Measurements from ENCODE around the gene CLDN8.

CLDN8 gene

DNA sequence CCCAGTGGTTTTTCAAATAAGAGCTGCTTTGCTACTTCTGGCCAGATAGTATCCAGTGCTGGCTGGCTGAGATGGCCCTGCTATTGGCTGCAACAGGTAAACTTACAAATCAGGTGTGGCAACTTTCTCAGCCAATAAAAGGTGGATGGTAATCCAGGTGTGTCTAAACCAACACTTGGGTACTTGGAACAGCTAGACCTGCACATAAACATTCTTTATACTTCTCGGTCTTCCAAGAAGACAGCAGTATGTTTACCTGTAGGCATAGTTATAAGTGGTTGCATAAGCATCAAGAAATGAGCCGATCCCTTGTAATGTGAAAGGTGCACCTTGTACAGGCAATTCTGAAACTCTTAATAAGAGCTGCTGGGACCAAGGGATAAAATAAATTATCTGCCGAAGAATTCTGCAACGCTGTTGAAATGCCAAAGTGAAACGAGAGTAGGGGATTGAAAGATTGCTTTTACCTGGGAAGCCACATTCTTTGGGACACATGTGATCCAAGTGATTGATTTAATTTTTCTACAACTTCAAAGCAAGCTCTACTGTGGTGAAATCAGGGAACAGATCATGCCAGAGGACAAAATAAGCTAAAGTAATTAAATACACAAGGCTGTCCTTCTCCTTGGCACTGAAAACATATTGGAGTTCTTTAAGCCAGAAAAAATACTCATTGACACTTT, at the start of gene CLDN8:
CLDN8 (minus strand) TSS at position 57 of the 683 bp plus-strand sequence. CDS start 172 bp downstream, outside the sequence.
- no peak for DNase-seq

DNA sequence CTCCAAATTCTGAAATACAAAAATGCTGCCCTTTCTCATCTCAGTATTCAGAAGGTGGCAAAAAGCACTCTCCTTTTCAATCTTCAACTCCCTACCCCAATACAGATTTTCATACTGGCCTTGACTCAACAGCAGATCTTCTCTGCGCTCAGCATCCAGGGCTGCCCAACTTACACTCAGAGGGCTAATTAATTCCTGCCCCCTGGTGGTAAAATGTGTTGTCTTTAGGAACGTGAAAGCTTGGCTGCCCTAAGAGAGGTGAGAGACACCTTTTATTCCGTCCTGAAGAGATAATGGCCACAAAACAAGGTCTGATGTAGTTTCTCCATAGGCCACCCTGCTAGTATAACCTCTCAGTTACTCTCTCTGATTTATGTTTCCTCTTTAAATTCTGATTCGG, 41.9 kb upstream of the CLDN8 start:
- DNase-seq, result no peak

DNA sequence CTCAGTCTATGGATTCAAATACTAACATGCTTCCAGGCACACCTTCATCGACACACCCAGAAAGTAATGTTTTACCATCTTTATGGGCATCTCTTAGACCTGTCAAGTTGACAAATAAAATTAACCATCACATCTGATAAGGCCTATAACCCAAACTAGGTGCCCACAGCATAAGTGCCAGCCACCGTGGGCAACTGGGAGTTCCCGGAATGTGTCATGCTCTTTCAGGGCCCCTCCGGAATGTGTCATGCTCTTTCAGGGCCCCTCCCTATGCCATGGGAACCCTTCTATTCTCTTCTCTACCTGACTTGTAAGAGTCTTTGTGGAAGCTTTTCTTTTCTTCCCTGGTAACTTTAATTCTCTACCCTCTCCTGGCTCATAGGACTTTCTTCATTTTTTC, 40.2 kb upstream of the CLDN8 start:
- no peak for DNase-seq

DNA sequence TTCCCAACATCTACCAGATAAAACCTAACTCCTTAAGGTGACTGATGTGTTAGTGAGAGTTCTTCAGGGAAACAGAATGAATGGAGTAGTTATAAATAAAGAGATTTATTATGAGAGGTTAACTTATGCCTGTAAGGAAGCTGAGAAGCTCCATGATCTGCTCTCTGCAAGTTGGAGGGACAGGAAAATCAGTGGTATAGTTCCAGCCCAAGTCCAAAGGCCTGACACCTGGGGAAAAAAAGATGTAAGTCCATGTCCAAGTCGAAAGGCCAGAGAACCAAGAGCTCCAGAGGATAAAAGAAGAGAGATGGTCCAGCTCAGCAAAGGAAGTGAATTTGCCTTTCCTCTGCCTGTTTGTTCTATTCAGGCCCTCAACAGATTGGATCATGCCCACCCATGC, 39.8 kb upstream of the CLDN8 start:
- no peak for DNase-seq

DNA sequence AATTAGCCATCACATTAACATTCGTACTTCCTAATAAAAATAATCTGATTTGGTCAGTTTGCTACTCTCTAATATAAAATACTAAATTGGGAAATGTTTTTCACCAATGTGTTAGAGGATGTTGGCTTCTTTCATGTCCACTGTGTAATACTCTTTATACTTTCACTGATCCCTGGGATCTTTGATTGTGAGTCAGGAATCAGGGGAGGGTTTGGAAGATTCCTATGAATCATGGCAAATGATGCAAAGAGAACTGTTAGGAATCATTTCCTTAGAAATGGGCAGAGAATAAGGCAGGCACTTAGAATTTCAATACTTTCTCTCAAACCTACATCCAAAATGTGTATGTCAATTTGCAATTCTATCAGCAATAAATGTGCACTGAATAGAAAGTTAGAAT, 35.9 kb upstream of the CLDN8 start:
- DNase-seq, result no peak

DNA sequence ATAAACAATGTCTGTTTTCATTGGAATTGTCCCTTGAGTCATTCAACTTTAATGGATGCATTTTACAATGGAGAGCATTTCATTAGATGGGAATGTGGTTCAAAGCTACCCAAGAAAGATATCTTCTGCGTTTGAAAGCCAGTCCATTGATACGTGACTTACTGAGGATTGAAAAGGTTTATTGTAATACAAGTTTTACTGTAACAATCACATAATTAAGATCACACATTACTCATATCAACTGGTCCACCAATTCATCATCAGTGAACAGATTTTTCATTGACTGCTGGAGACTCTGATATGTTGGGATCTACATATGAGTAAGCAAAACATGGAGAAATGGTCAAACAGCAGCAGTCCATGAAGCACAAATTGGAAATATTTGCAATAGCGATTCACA, 34.0 kb upstream of the CLDN8 start:
- no peak for DNase-seq

DNA sequence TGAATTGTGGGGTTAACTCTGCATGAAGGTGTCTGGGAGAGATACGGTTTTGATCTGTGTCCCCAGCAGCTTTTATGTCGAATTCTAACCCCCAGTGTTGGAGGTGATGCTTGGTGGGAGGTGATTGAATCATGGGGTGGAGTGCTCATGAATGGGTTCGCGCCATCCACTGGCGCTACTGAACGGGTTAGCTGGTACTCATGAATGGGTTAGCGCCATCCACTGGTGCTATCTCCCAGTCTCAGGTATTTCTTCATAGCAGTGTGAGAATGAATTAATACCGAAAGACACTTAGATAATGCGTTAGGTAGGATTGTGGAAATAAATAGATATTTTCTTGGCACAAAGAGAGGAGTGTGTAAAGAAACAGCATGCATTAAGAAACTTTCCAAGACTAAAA, 32.9 kb upstream of the CLDN8 start:
- DNase-seq, result no peak

DNA sequence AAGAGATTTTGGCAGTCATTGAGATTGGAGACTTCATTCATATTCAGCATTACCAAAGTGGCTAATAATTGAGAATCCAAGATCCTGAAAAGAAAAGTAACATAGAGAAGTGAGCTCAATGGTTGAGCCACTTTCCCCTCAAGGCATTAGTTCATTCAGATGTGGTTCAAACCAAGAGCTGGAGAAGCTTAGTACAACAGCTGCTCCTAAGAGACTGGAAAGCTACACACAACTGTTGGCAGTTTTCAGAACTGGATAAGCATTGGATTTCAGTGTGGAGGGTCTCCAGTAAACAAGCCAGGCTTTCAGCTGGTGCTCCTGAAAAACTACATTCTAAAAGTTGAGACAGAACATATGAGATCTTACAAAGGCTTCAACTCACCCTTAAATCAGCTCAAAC, 29.2 kb upstream of the CLDN8 start:
- DNase-seq, result no peak

DNA sequence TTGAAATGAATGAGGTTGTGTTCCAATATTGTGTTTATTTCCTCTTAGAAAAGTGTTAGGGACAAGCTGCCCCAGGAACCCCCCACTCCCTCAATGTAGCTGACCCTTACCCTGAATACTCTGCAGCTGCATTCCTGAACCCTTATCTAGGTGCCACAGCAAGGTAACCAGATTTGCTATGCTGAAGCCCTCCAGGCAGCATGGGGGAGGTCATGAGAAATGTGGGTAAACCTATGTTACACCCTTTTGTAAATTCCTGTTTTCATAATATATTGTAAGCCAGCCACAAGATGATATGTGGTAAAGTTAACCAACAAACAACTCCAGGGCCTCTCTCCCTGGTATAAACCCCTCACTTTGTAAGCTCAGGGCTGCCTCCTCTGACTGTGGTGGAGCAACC, 27.8 kb upstream of the CLDN8 start:
- DNase-seq, result no peak

DNA sequence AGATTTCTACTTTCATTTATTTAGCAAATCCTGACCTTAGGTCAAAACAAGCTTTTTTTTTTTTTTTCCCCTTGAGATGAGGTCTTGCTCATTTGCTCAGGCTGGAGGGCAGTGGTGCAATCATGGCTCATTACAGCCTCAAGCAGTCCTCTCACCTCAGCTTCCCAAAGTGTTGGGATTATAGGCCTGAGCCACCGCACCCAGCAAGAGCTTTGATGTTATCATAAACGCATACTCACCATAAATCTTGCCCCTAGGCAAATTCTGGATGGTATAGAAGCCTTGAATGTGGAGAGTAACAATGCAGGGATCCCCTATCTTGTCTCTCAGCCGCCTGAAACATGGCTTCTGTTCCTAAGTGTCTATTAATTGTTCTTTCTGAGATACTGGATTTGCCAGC, 24.8 kb upstream of the CLDN8 start:
- DNase-seq, result no peak

DNA sequence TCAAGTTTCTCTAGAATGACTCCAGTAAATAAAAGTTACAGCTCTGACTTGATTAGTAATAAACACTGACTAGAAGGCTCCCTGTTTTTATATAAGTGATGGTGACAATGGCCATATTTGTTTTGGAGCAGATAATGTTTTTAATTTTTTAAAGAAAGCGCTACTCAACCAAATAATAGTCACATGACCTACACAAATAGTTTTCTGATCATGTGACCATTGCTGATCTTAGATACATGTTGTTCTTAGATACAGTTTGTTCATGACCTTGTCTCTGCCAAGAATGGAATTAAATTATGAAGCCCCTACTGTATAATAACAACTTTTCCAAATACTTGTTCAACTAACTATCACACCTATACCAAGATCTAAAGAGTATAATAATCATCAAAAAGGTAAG, 22.3 kb upstream of the CLDN8 start:
- DNase-seq, result no peak

DNA sequence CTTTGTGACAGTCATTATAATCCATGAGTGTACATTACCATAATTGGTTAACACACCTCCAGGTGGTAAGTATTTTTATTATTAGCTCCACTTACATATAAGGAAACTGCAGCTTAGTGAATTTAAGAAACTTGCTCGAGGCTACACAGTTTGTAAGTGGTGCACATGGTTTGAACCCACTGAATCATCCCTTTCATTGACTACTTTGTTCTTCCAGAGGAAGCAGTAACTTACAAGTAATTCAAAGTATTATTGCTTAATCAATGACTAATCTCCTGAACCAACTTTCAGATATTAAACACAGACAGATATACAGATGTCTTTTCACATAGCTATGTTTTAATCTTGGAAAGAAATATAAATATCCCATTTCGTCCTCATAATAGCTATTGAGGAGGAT, 18.7 kb upstream of the CLDN8 start:
- DNase-seq, result no peak

DNA sequence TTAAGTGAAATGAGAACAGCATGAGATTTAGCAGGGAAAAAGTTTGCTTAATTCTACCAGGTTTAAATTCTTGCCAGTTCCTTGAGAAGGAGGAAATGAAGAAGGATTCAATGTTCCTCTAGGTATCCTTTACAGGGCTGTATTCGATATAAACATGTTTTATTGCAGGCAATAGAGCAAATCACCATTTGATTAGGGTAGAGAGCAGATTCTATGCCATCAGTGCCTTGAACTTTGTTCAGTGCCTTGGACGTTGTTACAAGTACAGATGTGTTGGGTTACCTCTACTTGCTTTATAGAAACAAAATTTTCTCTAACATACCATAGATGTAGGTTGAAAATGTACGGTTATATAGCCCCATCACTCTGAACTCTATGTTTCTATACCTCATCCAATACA, 18.2 kb upstream of the CLDN8 start:
- DNase-seq, result no peak

DNA sequence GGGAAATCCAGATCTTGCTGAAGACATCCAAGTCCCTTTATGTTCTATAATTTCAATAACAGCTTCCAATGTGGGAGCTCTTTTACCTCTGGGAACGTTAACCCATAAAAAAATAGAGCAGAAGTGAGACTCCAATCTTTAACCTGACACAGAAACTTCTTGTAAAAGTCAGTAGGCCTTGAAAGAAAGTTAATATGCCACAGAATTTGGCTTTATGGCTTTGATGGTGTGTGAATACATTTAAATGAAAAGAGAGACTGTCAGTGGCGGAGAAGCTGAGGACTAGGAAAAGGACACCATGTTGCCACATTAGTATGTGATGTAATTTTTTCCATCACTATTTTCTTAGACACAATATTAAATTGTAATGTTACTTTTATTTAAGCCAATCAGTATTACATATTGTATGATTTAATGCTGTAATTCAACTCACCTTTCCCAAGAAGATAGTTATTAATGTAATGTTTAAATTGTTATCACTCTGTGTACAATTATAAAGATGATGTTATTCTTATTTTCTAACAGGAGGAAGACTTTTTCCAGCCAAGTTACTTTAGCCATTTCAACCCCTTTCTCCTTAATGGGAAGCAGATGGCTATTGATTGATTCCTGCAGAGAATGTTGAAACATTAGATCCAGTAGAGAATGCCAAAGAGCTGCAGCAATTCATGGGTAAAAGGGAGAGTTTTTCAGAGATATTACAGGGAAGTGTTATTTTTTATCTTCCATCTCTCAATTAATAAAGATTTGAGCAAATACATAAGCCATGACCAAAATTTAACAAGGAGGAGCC, 17.5 kb upstream of the CLDN8 start:
- no peak for DNase-seq

DNA sequence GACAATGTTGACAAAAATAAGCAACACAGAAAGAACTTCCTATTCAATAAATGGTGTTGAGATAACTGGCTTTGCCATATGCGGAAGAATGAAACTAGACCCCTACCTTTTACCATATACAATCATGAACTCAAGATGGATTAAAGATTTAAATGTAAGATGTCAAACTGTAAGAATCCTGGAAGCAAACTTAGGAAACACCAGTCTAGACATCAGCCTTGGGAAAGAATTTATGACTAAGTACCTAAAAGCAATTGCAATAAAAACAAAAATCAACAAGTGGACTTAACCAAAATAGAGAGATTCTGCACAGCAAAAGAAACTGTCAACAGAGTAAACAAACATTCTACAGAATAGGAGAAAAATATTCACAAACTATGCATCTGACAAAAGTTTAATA, 16.1 kb upstream of the CLDN8 start:
- no peak for DNase-seq

DNA sequence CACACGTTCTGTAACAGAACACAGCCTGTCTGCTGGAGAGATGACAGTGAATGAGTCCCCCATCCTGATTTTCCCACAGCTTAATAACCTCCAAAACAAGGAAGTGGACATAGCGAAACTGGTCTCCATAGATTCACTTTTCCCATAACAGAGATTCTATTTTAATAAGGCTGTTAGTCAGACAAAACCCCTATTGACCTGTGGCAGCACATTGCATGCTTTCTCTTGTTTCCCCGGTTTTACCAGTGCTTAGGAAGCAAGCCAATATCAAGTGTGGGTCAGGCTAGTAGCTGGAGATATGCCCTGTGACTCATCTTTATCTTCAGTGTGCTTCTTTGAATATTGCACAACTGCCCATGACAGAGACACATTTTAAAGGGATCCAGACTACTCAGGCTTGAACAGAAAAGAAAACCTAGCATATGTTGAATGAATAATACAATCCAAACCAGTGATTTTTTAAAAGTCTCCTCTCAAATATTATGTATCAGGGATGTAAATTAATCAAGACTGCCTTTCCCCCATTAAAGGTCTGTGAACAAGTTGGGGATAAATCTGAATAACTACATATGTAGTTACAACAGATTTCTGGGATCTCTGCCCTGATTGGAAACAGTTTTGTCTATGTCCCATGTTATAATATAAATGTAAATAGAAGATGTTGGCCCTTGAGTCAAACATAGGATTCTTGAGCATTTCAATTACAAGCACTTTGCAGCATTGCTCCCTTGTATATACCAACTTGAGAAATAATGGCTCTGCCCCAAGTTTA, 11.9 kb upstream of the CLDN8 start:
- peak in 1 of 2 donors; percentile 0 for DNase-seq

DNA sequence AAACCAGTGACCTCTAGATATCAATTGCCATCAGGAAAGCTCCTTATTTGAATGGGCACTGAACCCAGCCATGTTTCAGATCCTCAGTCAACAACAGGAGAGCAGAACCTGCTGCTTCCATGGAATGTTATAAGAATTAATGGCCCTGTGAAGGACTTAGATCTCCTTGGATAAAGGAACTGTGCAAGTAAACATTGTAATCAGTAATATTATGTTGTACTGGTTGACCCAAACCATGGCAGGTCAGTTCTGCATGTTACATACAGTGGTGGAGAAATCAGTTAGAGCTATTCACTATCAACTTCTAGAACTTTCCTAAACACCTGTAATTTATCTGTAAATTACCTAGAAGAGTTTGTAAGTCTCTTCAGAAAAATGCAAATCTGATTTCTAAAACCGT, 11.2 kb upstream of the CLDN8 start:
- DNase-seq, result no peak

DNA sequence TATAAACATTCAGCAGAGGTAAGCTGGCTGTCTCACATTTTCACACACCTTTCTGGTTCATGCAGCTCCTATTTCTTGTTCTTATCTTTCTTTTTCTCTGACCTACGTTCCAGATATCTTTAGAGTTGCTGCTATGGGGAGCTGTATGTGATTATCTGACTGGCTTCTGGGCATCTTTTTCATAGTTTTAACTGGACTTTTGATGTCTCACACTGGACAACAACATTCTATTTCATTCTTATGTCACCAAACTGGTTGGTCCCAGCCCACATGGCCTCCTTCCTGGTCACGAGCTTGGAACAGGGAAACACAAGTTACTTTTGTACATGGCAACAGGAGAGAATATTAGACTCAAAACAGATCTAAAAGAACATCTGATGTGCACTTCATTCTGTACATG, 7.7 kb upstream of the CLDN8 start:
- DNase-seq, result no peak

DNA sequence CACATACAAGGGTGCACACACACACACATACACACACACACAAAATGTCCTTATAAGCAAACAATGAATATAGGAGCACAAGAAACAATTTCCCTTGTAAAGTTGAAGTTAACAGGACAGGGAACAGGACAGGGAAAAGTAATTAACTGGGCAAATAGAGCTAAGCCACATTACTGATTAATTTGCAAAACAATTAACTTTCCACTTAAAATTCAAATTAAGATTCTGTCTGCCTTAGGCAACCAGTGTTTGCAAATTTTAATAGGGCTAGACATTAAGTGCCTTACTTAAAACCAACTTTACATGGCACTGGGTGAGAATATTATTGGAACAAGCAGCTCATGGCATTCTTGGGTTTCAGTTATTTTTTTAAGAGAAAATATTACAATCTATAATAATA, 6.8 kb upstream of the CLDN8 start:
- DNase-seq, result no peak

DNA sequence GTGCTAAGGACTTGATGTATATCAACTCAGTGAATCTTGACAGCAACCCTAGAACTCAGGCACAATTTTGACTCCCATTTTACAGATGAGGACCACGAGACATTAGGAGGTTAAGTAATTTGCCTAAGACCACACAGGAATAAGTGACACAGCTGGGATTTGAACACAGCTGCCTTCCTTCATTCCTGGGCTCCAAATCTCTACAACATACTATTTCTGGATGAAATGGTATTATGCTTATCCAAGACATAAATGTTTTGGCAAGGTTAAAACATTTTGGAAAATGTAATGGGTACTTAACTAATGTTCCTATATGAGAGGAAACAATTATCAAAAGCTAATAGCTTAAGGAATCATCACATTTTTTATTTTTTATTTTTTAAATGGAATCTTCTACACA, 4.8 kb downstream of the CLDN8 start:
- DNase-seq, result no peak

DNA sequence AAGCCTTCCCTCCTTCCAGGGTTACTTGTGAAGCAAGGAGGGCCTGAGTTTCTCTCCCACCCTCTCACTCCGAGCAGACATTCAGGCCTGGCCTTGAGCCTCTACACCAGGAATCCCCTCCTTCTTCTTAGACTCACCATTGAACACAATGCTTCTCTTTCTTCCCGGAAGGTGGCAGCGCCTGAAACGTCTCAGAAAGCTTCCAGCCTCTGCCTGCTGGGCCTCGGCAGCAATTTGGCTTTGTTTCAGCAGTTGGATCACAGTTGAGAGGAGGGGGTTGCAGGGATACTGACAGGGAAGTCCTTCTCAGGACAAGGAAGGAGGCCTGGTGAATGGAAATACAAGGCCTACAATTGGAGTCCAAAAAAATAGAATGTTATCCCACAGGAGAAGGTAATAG, 6.3 kb downstream of the CLDN8 start:
- DNase-seq, result no peak

DNA sequence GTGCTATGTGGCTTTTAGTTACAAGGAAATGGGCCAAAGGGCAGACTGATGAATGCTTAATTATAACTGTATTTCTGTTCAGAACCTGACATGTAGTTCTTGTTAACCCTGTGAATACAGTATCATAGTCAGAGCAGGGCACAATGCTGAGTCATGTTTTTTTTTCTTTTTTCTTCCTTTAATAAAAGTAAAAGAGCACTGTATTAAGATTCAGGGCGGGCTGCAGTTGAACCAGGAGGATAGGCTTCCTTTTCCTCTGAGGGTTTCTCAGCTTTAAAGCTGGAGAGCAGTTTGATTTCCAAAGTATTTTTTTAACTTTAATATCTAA, 8.7 kb downstream of the CLDN8 start:
- DNase-seq, result no peak

DNA sequence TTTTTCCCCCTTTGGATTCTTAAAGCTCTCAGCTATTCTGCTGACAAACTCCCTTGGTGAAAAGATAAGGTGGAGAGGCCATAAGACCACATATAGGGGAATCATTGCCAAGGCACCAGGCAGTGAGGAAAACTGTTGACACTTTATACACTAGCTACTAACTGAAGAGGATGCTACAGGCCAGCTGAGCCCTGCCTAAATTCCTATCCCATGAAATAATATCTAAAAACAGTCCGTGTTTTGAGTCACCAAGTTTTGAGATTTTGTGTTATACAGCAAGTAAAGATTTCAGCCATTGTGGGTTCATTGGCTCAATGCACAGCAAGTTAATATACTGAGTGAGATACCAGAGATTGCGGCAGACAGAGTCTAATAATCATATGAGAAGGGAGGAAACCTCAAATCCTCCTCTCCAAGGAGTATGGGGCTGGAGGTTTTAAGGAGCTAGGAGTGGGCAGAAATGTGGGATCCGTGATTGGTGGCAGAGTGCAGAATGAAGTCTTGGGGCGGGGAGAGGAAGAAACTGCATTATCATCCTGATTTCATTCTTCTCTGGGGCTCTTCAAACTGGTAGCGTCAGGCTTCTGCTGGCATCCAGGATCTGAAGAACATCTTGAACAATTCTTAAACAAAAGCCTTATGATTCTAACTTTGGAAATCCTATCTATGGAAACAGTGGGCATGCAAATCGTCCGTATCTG, 9.2 kb downstream of the CLDN8 start:
- no peak for DNase-seq
